Measurements from ENCODE around the gene FSTL4.

DNA sequence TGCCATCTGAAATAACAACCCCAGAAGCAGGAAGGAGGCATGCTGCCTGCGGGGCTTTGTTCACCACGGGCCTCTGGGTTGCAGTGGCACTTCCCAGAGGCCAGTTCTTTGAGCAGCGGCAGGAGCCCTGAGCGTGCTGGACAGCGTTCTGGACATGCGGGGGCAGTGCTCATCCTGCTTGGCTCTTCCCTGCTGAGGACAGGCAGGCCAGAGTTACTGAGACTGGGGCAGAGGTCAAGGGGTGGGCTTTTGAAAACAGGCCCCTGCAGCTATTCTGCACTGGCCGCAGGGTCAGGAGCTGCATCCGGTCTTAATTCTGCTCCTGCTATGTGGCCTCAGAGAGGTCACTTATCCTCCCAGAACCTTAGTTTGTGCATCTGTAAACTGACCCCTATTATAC is 258.6 kb downstream of the FSTL4 start:
- TF ChIP-seq, protein P1, sequence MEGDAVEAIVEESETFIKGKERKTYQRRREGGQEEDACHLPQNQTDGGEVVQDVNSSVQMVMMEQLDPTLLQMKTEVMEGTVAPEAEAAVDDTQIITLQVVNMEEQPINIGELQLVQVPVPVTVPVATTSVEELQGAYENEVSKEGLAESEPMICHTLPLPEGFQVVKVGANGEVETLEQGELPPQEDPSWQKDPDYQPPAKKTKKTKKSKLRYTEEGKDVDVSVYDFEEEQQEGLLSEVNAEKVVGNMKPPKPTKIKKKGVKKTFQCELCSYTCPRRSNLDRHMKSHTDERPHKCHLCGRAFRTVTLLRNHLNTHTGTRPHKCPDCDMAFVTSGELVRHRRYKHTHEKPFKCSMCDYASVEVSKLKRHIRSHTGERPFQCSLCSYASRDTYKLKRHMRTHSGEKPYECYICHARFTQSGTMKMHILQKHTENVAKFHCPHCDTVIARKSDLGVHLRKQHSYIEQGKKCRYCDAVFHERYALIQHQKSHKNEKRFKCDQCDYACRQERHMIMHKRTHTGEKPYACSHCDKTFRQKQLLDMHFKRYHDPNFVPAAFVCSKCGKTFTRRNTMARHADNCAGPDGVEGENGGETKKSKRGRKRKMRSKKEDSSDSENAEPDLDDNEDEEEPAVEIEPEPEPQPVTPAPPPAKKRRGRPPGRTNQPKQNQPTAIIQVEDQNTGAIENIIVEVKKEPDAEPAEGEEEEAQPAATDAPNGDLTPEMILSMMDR (IDR thresholded peaks at IDR 0.05): no peak
- TF ChIP-seq EZH2 (IDR thresholded peaks at IDR 0.05; ENCODE audit: borderline replicate concordance, insufficient read depth, low read depth, low read length, poor library complexity, severe bottlenecking): no peak

Data from B cell (primary cell).